ENCODE results near the gene KRT6A. TPM values are rescaled to one million over a fixed set of nuclear protein-coding genes. Genes with fewer than 3 reads are reported as not detected.

Gene KRT6A
- total and polyA plus RNA-seq, 2 of the 8 experiments (the other 6 are each of a cell fraction or from before 2014, with no cell fraction given): 0.11 TPM; not detected in 1

DNA sequence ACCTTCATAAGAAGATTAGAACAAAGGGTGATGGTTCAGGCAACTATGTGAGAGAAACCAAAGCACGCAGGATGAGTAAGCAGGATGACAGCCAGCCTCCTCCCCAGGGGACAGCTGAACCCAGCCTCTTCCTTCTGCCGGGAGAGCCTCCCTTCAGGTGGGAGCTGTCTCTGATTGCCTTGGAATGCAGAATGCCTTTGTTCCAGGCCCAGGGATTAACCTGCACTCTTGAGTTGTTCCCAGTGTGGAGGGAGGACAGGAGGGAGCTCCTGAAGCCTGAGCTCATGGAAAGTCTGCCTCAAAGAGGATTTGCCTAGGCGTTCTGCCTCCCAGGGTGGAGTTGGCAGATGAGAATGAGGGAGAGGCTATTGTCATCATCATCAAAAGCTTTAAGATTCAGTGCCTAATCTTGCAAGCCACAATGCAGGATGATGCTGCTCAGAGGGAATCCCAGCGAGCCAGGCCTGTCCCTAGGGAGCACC, 3.6 kb upstream of the KRT6A start (continued):
- TF ChIP-seq, protein P1, sequence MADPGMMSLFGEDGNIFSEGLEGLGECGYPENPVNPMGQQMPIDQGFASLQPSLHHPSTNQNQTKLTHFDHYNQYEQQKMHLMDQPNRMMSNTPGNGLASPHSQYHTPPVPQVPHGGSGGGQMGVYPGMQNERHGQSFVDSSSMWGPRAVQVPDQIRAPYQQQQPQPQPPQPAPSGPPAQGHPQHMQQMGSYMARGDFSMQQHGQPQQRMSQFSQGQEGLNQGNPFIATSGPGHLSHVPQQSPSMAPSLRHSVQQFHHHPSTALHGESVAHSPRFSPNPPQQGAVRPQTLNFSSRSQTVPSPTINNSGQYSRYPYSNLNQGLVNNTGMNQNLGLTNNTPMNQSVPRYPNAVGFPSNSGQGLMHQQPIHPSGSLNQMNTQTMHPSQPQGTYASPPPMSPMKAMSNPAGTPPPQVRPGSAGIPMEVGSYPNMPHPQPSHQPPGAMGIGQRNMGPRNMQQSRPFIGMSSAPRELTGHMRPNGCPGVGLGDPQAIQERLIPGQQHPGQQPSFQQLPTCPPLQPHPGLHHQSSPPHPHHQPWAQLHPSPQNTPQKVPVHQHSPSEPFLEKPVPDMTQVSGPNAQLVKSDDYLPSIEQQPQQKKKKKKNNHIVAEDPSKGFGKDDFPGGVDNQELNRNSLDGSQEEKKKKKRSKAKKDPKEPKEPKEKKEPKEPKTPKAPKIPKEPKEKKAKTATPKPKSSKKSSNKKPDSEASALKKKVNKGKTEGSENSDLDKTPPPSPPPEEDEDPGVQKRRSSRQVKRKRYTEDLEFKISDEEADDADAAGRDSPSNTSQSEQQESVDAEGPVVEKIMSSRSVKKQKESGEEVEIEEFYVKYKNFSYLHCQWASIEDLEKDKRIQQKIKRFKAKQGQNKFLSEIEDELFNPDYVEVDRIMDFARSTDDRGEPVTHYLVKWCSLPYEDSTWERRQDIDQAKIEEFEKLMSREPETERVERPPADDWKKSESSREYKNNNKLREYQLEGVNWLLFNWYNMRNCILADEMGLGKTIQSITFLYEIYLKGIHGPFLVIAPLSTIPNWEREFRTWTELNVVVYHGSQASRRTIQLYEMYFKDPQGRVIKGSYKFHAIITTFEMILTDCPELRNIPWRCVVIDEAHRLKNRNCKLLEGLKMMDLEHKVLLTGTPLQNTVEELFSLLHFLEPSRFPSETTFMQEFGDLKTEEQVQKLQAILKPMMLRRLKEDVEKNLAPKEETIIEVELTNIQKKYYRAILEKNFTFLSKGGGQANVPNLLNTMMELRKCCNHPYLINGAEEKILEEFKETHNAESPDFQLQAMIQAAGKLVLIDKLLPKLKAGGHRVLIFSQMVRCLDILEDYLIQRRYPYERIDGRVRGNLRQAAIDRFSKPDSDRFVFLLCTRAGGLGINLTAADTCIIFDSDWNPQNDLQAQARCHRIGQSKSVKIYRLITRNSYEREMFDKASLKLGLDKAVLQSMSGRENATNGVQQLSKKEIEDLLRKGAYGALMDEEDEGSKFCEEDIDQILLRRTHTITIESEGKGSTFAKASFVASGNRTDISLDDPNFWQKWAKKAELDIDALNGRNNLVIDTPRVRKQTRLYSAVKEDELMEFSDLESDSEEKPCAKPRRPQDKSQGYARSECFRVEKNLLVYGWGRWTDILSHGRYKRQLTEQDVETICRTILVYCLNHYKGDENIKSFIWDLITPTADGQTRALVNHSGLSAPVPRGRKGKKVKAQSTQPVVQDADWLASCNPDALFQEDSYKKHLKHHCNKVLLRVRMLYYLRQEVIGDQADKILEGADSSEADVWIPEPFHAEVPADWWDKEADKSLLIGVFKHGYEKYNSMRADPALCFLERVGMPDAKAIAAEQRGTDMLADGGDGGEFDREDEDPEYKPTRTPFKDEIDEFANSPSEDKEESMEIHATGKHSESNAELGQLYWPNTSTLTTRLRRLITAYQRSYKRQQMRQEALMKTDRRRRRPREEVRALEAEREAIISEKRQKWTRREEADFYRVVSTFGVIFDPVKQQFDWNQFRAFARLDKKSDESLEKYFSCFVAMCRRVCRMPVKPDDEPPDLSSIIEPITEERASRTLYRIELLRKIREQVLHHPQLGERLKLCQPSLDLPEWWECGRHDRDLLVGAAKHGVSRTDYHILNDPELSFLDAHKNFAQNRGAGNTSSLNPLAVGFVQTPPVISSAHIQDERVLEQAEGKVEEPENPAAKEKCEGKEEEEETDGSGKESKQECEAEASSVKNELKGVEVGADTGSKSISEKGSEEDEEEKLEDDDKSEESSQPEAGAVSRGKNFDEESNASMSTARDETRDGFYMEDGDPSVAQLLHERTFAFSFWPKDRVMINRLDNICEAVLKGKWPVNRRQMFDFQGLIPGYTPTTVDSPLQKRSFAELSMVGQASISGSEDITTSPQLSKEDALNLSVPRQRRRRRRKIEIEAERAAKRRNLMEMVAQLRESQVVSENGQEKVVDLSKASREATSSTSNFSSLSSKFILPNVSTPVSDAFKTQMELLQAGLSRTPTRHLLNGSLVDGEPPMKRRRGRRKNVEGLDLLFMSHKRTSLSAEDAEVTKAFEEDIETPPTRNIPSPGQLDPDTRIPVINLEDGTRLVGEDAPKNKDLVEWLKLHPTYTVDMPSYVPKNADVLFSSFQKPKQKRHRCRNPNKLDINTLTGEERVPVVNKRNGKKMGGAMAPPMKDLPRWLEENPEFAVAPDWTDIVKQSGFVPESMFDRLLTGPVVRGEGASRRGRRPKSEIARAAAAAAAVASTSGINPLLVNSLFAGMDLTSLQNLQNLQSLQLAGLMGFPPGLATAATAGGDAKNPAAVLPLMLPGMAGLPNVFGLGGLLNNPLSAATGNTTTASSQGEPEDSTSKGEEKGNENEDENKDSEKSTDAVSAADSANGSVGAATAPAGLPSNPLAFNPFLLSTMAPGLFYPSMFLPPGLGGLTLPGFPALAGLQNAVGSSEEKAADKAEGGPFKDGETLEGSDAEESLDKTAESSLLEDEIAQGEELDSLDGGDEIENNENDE (IDR thresholded peaks at IDR 0.05; ENCODE audit: insufficient replicate concordance, low read length): no peak
- TF ChIP-seq, protein P2, sequence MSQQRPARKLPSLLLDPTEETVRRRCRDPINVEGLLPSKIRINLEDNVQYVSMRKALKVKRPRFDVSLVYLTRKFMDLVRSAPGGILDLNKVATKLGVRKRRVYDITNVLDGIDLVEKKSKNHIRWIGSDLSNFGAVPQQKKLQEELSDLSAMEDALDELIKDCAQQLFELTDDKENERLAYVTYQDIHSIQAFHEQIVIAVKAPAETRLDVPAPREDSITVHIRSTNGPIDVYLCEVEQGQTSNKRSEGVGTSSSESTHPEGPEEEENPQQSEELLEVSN (IDR thresholded peaks at IDR 0.05): no peak
- no peak for TF ChIP-seq CEBPB (IDR thresholded peaks at IDR 0.05; ENCODE audit: low read depth, low read length)
- TF ChIP-seq RXRA (IDR thresholded peaks at IDR 0.05; ENCODE audit: insufficient read depth, low read depth, low read length): no peak
- 0 out of 2 replicates have a peak, but pooled peaks have one; percentile 67 for TF ChIP-seq TCF12 (IDR thresholded peaks at IDR 0.05; ENCODE audit: low read depth, low read length)
- TF ChIP-seq SP4 (IDR thresholded peaks at IDR 0.05; ENCODE audit: low read length): no peak
- no peak for TF ChIP-seq CBX8 (IDR thresholded peaks at IDR 0.05; ENCODE audit: borderline replicate concordance, low read depth, low read length)
- peak; percentile 24 for TF ChIP-seq KDM4A (IDR thresholded peaks at IDR 0.05; ENCODE audit: low read depth, low read length, severe bottlenecking)
- peak; percentile 91 to 94; a peak in 3 of 4 replicates for TF ChIP-seq SIN3A (conservative IDR thresholded peaks at IDR 0.05 in 1 of 2, IDR thresholded peaks at IDR 0.05 in 1 of 2; ENCODE audit: low read depth in 1 of 2, low read length in 2 of 2)
- TF ChIP-seq JUN (IDR thresholded peaks at IDR 0.05; ENCODE audit: low read depth, low read length): no peak
